ENCODE measurements around the gene HPCA. TPM values are rescaled to one million over a fixed set of nuclear protein-coding genes. Genes with fewer than 3 reads are reported as not detected.
A peak's percentile ranks its signal among the peaks of the same experiment; 100 is the strongest.

Gene HPCA
- total RNA-seq, 1 donor from 2014 or later = not detected

DNA sequence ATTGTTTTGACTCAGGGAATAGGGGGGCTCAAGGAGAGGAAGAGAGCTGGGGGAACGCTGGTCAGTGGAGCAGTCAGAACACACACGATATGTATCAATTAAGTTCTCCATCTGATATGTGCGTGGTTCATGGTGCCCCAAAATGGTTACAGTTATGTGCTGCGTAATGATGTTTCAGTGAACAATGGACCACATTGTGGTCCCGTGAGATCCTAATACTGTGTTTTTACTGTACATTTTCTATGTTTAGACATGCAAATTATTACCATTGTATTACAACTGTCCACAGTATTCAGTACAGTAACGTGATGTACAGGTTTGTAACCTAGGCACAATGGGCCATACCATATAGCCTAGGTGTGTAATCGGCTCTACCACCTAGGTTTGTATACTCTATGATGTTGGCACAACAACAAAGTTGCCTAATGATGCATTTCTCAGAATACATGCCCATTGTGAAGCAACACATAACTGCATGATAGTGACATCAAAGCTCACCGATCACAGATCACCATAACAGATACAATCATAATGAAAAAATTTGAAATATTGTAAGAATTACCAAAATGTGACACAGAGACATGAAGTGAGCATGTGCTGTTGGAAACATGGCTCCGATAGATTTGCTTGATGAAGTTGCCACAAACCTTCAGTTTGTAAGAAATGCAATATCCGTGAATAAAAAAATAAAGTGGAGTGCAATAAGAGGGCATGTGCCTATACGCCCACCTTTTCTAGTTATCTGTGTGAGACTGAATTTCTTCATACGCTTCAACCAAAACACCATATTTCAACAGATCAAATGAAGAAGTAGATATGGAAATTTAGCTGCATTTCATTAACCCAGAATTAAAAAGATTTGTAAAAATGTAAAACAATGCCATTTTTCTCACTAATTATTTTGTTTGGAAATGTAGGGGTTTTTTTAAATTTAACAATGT is 29.7 kb downstream of the HPCA start:
- DNase-seq = no peak
- intact Hi-C loops (cut with micrococcal nuclease) = no loop called here
- Mint-ChIP-seq H3K27ac (no peak overlapping the region), H3K27me3 (peaks cover 29% of the 10 kb centered on the region), H3K4me1 (peaks cover 14% of the 10 kb centered on the region), H3K9me3 (no peaks in the 10 kb centered on the region), H3K36me3 (ENCODE audit: low read depth) (no peaks in the 10 kb centered on the region), H3K4me3 (no peak overlapping the region)

DNA sequence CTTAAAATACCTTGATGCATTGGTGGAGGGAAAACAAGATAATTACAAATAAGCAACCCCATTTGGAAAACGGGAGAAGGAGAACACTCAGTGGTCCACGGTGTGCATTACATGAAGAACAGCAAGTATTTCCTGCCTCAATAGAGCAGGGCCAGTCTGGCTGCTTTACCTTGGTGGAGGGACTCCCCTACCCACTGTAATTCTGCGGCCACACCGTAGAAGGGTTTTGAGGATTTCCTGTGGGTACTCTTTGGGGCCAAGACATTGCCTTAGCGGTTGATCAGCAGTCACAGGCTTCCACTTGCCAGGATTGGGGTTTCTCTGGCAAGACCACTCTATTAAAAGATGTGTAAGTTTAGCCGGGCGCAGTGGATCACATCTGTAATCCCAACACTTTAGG is 31.2 kb downstream of the HPCA start:
- intact Hi-C loops (cut with micrococcal nuclease) = no loop called here
- Mint-ChIP-seq H3K4me3 (no peak overlapping the region), H3K27me3 (peaks cover 29% of the 10 kb centered on the region), H3K9me3 (no peaks in the 10 kb centered on the region), H3K27ac (no peak overlapping the region), H3K4me1 (peaks cover 14% of the 10 kb centered on the region), H3K36me3 (ENCODE audit: low read depth) (no peaks in the 10 kb centered on the region)
- DNase-seq = peak; percentile 77

- Mint-ChIP-seq H3K4me1 (peaks cover 14% of the 10 kb centered on the region), H3K36me3 (ENCODE audit: low read depth) (no peaks in the 10 kb centered on the region)
- intact Hi-C loops (cut with micrococcal nuclease) = no loop called here
Observed at GRCh38 chr1:32918179-32918578, 31.9 kb downstream of the HPCA start.

GRCh38 chr1:32919811-32920733 is 33.8 kb downstream of the HPCA start:
- Mint-ChIP-seq H3K36me3 (ENCODE audit: low read depth) (peaks cover 2% of the 10 kb centered on the region), H3K4me1 (peaks cover 20% of the 10 kb centered on the region)
- intact Hi-C loops (cut with micrococcal nuclease) = no loop called here

More at GRCh38 chr1:32918179-32918578, 31.9 kb downstream of the HPCA start:
- Mint-ChIP-seq H3K27me3 (peaks cover 34% of the 10 kb centered on the region), H3K9me3 (no peaks in the 10 kb centered on the region), H3K27ac (no peak overlapping the region), H3K4me3 (no peak overlapping the region)
- no peak for DNase-seq

GRCh38 chr1:32920833-32921232 is 34.5 kb downstream of the HPCA start:
- intact Hi-C loops (cut with micrococcal nuclease) = no loop called here
- Mint-ChIP-seq H3K36me3 (ENCODE audit: low read depth) (peaks cover 2% of the 10 kb centered on the region), H3K27ac (no peak overlapping the region), H3K9me3 (no peaks in the 10 kb centered on the region), H3K27me3 (peaks cover 49% of the 10 kb centered on the region), H3K4me3 (no peak overlapping the region), H3K4me1 (peaks cover 27% of the 10 kb centered on the region)
- DNase-seq = no peak

More at GRCh38 chr1:32919811-32920733, 33.8 kb downstream of the HPCA start:
- no peak for DNase-seq
- no peak overlapping the region for H3K27ac Mint-ChIP-seq
- no peak overlapping the region for H3K4me3 Mint-ChIP-seq
- H3K27me3 Mint-ChIP-seq = peaks cover 44% of the 10 kb centered on the region
- no peaks in the 10 kb centered on the region for H3K9me3 Mint-ChIP-seq

DNA sequence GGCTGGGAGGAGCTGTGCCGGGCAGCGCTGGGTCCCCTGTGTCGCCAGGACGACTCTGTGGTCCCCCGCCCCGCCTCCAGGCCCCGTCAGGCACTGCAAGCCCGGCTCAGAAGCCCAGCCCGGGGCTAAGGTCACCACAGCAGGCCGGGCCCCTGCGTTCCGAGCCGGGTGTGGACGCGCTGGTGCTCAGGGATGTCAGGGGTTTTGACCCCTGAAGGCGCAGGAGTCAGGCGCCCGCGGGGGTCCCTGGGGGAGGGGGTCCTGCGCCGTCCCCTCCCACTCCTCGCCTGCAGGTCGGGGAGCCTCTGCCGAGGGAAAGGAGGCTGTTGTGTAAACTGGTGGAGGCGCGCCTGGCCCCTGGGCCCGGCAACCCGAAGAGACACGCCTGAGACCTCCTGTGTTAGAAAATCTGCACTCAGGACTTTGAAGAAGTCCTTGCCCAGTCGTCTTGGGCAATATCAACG is 38.6 kb downstream of the HPCA start:
- Mint-ChIP-seq H3K4me1 (peaks cover 17% of the 10 kb centered on the region), H3K9me3 (no peaks in the 10 kb centered on the region), H3K27ac (no peak overlapping the region), H3K27me3 (peaks cover 53% of the 10 kb centered on the region), H3K36me3 (ENCODE audit: low read depth) (peaks cover 2% of the 10 kb centered on the region), H3K4me3 (no peak overlapping the region)
- DNase-seq = no peak
- intact Hi-C loops (cut with micrococcal nuclease) = no loop called here

- DNase-seq = peak; percentile 73
Observed at GRCh38 chr1:32925403-32926162, 39.3 kb downstream of the HPCA start.

GRCh38 chr1:32926562-32926961 is 40.3 kb downstream of the HPCA start:
- H3K27ac Mint-ChIP-seq = no peak overlapping the region
- no peak for DNase-seq
- H3K9me3 Mint-ChIP-seq = no peaks in the 10 kb centered on the region
- H3K27me3 Mint-ChIP-seq = peaks cover 51% of the 10 kb centered on the region
- peaks cover 14% of the 10 kb centered on the region for H3K4me1 Mint-ChIP-seq
- intact Hi-C loops (cut with micrococcal nuclease) = no loop called here
- H3K36me3 Mint-ChIP-seq (ENCODE audit: low read depth) = peaks cover 3% of the 10 kb centered on the region
- H3K4me3 Mint-ChIP-seq = no peak overlapping the region

More at GRCh38 chr1:32925403-32926162, 39.3 kb downstream of the HPCA start:
- peak overlapping the region; percentile 28 for H3K4me3 Mint-ChIP-seq
- peak overlapping the region; percentile 0 for H3K27ac Mint-ChIP-seq
- H3K4me1 Mint-ChIP-seq = peaks cover 14% of the 10 kb centered on the region
- peaks cover 51% of the 10 kb centered on the region for H3K27me3 Mint-ChIP-seq
- no peaks in the 10 kb centered on the region for H3K9me3 Mint-ChIP-seq
- H3K36me3 Mint-ChIP-seq (ENCODE audit: low read depth) = peaks cover 2% of the 10 kb centered on the region
- intact Hi-C loops (cut with micrococcal nuclease) = no loop called here

- Mint-ChIP-seq H3K36me3 (ENCODE audit: low read depth) (peaks cover 3% of the 10 kb centered on the region), H3K27ac (no peak overlapping the region), H3K4me3 (no peak overlapping the region), H3K4me1 (peaks cover 14% of the 10 kb centered on the region), H3K27me3 (peaks cover 51% of the 10 kb centered on the region), H3K9me3 (no peaks in the 10 kb centered on the region)
- intact Hi-C loops (cut with micrococcal nuclease) = no loop called here
- no peak for DNase-seq
Observed at GRCh38 chr1:32927441-32927840, 41.1 kb downstream of the HPCA start.

GRCh38 chr1:32928285-32928684 is 42.0 kb downstream of the HPCA start:
- DNase-seq = no peak
- Mint-ChIP-seq H3K9me3 (no peaks in the 10 kb centered on the region), H3K36me3 (ENCODE audit: low read depth) (peaks cover 3% of the 10 kb centered on the region), H3K4me3 (no peak overlapping the region), H3K27ac (no peak overlapping the region), H3K27me3 (peaks cover 45% of the 10 kb centered on the region), H3K4me1 (peaks cover 14% of the 10 kb centered on the region)
- intact Hi-C loops (cut with micrococcal nuclease) = no loop called here

DNA sequence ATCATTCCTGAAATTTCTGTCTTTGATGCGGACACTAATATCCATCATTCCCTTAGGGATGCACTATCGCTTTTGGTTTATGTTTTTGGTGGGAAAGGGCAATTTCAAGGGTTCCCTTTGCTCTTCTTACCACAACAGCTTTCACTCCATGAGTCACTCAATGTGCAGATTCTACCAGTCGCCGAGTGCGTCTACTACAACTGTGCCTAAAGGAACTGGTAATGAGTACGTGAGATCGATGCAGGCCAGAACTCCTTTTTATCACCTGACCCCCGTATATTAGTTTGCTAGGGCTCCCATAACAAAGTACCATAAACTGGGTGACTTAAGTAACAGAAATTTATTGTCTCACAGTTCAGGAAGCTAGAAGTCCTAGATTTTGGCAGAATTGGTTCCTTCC is 42.4 kb downstream of the HPCA start:
- H3K27ac Mint-ChIP-seq = no peak overlapping the region
- intact Hi-C loops (cut with micrococcal nuclease) = no loop called here

GRCh38 chr1:32929366-32929765 is 43.1 kb downstream of the HPCA start:
- Mint-ChIP-seq H3K4me1 (peaks cover 17% of the 10 kb centered on the region), H3K27ac (no peak overlapping the region), H3K4me3 (no peak overlapping the region), H3K27me3 (peaks cover 34% of the 10 kb centered on the region), H3K36me3 (ENCODE audit: low read depth) (peaks cover 9% of the 10 kb centered on the region), H3K9me3 (no peaks in the 10 kb centered on the region)
- intact Hi-C loops (cut with micrococcal nuclease) = no loop called here
- no peak for DNase-seq

More for the DNA sequence above, 42.4 kb downstream of the HPCA start:
- Mint-ChIP-seq H3K36me3 (ENCODE audit: low read depth) (peaks cover 6% of the 10 kb centered on the region), H3K4me1 (peaks cover 16% of the 10 kb centered on the region), H3K9me3 (no peaks in the 10 kb centered on the region), H3K4me3 (no peak overlapping the region), H3K27me3 (peaks cover 40% of the 10 kb centered on the region)
- DNase-seq = no peak

DNA sequence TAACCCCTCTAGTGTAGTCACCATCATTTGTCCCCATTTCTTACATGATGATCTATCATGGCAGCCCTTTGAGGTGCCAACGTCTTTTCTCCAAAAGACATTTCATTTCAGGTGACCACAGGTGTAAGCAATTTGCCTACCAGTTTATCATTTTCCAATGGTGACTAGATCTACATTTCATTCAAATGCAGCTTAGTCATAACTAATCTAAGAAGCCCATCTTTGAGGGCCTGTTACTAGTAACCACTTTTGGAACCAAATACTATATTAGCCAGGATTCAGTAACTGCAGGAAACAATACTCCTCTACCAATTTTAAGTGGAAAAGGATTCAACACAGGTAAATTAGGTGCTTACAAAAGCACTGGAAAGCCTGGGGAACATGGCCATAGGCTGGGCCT is 45.5 kb downstream of the HPCA start:
- peaks cover 23% of the 10 kb centered on the region for H3K36me3 Mint-ChIP-seq (ENCODE audit: low read depth)
- peaks cover 13% of the 10 kb centered on the region for H3K27me3 Mint-ChIP-seq
- H3K27ac Mint-ChIP-seq = no peak overlapping the region
- H3K9me3 Mint-ChIP-seq = no peaks in the 10 kb centered on the region
- H3K4me3 Mint-ChIP-seq = no peak overlapping the region
- peaks cover 9% of the 10 kb centered on the region for H3K4me1 Mint-ChIP-seq
- no peak for DNase-seq
- intact Hi-C loops (cut with micrococcal nuclease) = no loop called here
